Measurements from ENCODE around the gene AGTPBP1. TPM values are rescaled to one million over a fixed set of nuclear protein-coding genes. Genes with fewer than 3 reads are reported as not detected.
A peak's percentile ranks its signal among the peaks of the same experiment; 100 is the strongest.
"Not testable (repeated sequence)": the region's sequence is repeated elsewhere in the genome, so short reads cannot be mapped to it uniquely, and the experiment has no call there.

AGTPBP1 gene
- total and polyA plus RNA-seq, 3 donors from 2014 or later: 26.3 to 45.7 (median 26.6) TPM

DNA sequence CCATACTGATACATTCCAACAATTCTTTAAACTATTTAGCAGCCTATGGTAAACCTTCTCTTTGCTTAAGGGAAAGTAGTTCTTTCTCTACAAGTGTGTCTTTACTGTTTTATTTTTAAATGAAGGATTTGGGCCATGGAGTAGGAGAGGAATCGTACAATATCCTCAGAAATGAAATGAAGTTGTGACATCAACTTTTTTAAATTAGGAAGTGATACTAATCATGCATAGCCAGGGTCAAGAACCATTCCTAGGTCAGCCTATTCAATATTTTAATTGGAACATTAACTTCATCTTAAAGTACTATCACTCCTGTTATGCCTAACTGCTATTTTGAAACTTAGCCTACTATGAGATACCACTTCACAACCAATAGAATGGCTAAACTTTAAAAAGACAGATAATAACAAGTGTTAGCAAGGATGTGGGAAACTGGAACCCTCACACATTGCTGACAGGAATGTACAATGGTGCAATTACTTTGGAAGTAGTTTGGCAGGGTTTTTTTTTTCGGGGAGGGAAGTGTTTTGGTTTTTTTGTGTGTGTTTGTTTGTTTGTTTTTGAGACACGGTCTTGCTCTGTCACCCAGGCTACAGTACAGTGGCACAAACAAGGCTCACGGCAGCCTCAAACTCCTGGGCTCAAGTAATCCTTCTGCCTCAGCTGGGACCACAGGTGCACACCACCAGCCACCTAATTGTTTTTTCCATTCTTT lies 10.7 kb downstream of the AGTPBP1 start:
- Histone ChIP-seq H3K36me3 (ENCODE audit: low read depth, missing control alignments) (no peaks in the 10 kb centered on the region), H3K4me1 (no peaks in the 10 kb centered on the region), H3K27ac (no peak overlapping the region), H3K4me3 (no peak overlapping the region), H3K27me3 (no peaks in the 10 kb centered on the region), H3K9me3 (no peaks in the 10 kb centered on the region)
- DNase-seq: no peak
- 87 to 90% methylated on average over 4 of the region's 4 CpGs for WGBS, 2 donors
- TF ChIP-seq, protein P1, sequence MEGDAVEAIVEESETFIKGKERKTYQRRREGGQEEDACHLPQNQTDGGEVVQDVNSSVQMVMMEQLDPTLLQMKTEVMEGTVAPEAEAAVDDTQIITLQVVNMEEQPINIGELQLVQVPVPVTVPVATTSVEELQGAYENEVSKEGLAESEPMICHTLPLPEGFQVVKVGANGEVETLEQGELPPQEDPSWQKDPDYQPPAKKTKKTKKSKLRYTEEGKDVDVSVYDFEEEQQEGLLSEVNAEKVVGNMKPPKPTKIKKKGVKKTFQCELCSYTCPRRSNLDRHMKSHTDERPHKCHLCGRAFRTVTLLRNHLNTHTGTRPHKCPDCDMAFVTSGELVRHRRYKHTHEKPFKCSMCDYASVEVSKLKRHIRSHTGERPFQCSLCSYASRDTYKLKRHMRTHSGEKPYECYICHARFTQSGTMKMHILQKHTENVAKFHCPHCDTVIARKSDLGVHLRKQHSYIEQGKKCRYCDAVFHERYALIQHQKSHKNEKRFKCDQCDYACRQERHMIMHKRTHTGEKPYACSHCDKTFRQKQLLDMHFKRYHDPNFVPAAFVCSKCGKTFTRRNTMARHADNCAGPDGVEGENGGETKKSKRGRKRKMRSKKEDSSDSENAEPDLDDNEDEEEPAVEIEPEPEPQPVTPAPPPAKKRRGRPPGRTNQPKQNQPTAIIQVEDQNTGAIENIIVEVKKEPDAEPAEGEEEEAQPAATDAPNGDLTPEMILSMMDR (IDR thresholded peaks at IDR 0.05): no peak
- TF ChIP-seq POLR2A (IDR thresholded peaks at IDR 0.05): no peak
- intact Hi-C loops (cut with DNase I; ENCODE audit: low total_unique reads): no loop called here

DNA sequence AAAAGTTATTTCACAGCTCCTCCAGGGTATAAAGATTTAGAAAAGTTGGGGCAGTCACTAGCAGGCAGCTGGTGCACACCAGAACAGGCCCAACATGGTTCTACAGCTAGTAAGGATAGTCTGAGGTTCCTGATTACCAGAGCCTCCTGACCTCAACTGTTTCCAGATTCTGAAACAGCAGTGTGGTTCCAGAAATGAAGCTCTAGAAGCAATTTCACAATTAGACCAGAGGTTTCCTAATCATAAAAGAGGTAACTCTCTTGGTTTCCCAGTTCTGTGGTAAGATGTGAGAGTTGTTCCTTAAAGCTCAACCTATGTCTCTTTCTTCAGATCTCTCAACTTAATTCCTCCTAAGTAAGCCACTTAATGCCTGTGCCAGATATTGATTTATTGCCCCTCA lies 11.9 kb downstream of the AGTPBP1 start:
- intact Hi-C loops (cut with DNase I; ENCODE audit: low total_unique reads): no loop called here
- no peaks in the 10 kb centered on the region for H3K27me3 ChIP-seq
- H3K27ac ChIP-seq: no peak overlapping the region
- DNase-seq: no peak
- H3K4me3 ChIP-seq: no peak overlapping the region
- no peaks in the 10 kb centered on the region for H3K9me3 ChIP-seq
- TF ChIP-seq, protein P1 (IDR thresholded peaks at IDR 0.05): no peak
- no peak for TF ChIP-seq POLR2A (IDR thresholded peaks at IDR 0.05)
- no peaks in the 10 kb centered on the region for H3K36me3 ChIP-seq (ENCODE audit: low read depth, missing control alignments)
- no peaks in the 10 kb centered on the region for H3K4me1 ChIP-seq

GRCh38 chr9:85727500-85727899 lies 14.3 kb downstream of the AGTPBP1 start:
- Histone ChIP-seq H3K4me3 (no peak overlapping the region), H3K27ac (no peak overlapping the region), H3K4me1 (no peaks in the 10 kb centered on the region), H3K27me3 (no peaks in the 10 kb centered on the region), H3K36me3 (ENCODE audit: low read depth, missing control alignments) (no peaks in the 10 kb centered on the region), H3K9me3 (no peaks in the 10 kb centered on the region)
- 41 to 53% methylated on average over 2 of the region's 2 CpGs for WGBS, 2 donors
- no peak for TF ChIP-seq POLR2A (IDR thresholded peaks at IDR 0.05)
- TF ChIP-seq, protein P1 (IDR thresholded peaks at IDR 0.05): no peak
- intact Hi-C loops (cut with DNase I; ENCODE audit: low total_unique reads): no loop called here
- DNase-seq: no peak

GRCh38 chr9:85726737-85727136 lies 15.0 kb downstream of the AGTPBP1 start:
- WGBS, 2 donors: 93 to 96% methylated on average over 4 of the region's 4 CpGs
- no peak for DNase-seq
- no peaks in the 10 kb centered on the region for H3K4me1 ChIP-seq
- no peaks in the 10 kb centered on the region for H3K36me3 ChIP-seq (ENCODE audit: low read depth, missing control alignments)
- no peaks in the 10 kb centered on the region for H3K9me3 ChIP-seq
- TF ChIP-seq POLR2A (IDR thresholded peaks at IDR 0.05): no peak
- TF ChIP-seq, protein P1 (IDR thresholded peaks at IDR 0.05): no peak
- intact Hi-C loops (cut with DNase I; ENCODE audit: low total_unique reads): no loop called here
- H3K4me3 ChIP-seq: no peak overlapping the region
- H3K27ac ChIP-seq: no peak overlapping the region
- no peaks in the 10 kb centered on the region for H3K27me3 ChIP-seq

- TF ChIP-seq, protein P1 (IDR thresholded peaks at IDR 0.05): no peak
- TF ChIP-seq POLR2A (IDR thresholded peaks at IDR 0.05): no peak
- peak; percentile 17 for DNase-seq
- H3K27ac ChIP-seq: no peak overlapping the region
- no peaks in the 10 kb centered on the region for H3K9me3 ChIP-seq
- no peaks in the 10 kb centered on the region for H3K4me1 ChIP-seq
- H3K36me3 ChIP-seq (ENCODE audit: low read depth, missing control alignments): no peaks in the 10 kb centered on the region
- H3K27me3 ChIP-seq: no peaks in the 10 kb centered on the region
- WGBS, 2 donors: 88 to 90% methylated on average over 2 to 7 of the region's 7 CpGs
- no peak overlapping the region for H3K4me3 ChIP-seq
- intact Hi-C loops (cut with DNase I; ENCODE audit: low total_unique reads): no loop called here
Observed at GRCh38 chr9:85723215-85723614, 18.5 kb downstream of the AGTPBP1 start.

GRCh38 chr9:85719411-85719810 lies 22.3 kb downstream of the AGTPBP1 start:
- H3K4me1 ChIP-seq; DNase-seq; intact Hi-C loops (cut with DNase I; ENCODE audit: low total_unique reads); H3K4me3 ChIP-seq; H3K9me3 ChIP-seq; H3K27me3 ChIP-seq; H3K36me3 ChIP-seq (ENCODE audit: low read depth, missing control alignments); H3K27ac ChIP-seq: not testable (repeated sequence)

GRCh38 chr9:85717818-85718217 lies 23.9 kb downstream of the AGTPBP1 start:
- not testable (repeated sequence) for H3K27me3 ChIP-seq, DNase-seq
- WGBS, 2 donors: 89 to 90% methylated on average over 4 of the region's 4 CpGs

More at GRCh38 chr9:85717818-85718217, 23.9 kb downstream of the AGTPBP1 start:
- H3K4me3 ChIP-seq; intact Hi-C loops (cut with DNase I; ENCODE audit: low total_unique reads); H3K4me1 ChIP-seq; H3K36me3 ChIP-seq (ENCODE audit: low read depth, missing control alignments); H3K9me3 ChIP-seq; H3K27ac ChIP-seq: not testable (repeated sequence)
